OCI-M2 (cell line): ENCODE data around the gene SPOP.
"Not testable (repeated sequence)": the region's sequence is repeated elsewhere in the genome, so short reads cannot be mapped to it uniquely, and the experiment has no call there.

Source experiments
- DNase-seq: peaks from one replicate; lab custom pipeline; 2025; ENCODE audit not compliant: unreplicated experiment; lab: John Stamatoyannopoulos, UW

The SPOP gene

GRCh38 chr17:49677933-49678847 lies at the start of gene SPOP:
TSS of gene SPOP (minus strand) at chr17:49678097. CDS start at chr17:49622810, 55,287 bp downstream.
- peak; percentile 51 for DNase-seq

- DNase-seq, result no peak
Observed at GRCh38 chr17:49727380-49727779, 49.5 kb upstream of the SPOP start.

DNA sequence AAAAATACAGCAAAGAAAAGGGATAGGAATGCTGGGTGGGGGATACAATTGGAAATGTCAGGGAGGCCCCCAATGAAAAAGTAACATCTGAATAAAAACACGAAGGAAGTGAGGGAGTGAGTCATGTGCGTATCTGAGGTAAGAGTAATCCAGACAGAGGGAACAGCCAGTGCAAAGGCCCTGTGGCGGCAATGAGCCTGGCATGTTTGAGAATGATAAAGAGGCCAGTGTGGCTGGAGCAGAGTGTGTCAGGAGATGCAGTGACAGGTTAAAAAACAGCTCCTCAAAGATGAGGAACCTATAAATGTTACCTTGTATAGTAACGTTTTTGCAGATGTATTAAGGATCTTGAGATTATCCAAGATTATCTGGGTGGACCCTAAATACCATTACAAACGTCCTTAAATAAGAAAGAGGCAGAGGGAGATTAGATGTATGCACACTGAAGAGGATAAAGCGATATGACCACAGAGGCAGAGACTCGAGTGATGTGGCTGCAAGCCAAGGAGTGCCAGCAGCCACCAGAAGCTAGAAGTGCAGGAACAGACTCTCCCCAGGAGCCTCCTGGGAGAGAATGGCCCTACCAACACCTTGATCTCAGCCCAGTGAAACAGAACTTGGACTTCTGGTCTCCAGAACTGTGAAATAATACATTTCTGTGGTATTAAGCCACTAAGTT lies 47.7 kb upstream of the SPOP start:
- no peak for DNase-seq

DNA sequence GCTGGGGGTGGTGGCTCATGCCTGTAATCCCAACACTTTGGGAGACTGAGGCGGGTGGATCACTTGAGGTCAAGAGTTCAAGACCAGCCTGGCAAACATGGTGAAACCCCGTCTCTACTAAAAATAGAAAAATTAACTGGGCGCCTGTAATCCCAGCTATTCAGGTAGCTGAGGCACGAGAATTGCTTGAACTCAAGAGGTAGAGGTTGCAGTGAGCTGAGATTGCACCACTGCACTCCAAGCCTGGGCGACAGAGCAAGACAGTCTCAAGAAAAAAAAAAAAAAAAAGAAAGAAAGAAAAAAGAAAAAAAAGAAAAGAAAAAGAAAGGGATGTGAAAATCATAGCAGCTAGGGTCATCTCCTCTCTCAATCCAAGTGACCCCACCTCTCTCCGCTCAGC lies 46.7 kb upstream of the SPOP start:
- DNase-seq, result not testable (repeated sequence)

DNA sequence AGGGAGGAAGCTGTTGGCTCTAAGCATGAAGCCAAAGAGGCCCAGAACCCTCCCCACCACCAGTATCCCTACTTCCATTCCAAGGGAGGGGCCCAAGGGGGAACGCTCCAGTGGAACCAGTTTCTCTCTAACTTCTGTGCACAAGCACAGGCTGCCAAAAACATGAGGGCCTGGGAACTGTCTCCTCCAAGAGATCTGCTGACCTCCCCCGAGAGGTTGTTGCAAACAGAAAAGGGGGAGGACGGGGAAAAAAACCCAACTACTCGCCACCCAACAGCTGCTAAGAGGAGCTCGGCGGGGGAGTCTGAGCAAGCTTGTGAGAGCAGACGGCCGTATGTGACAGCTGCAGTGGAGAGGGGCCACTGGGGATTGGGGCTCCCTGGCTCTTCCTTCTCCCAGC lies 45.5 kb upstream of the SPOP start:
- DNase-seq, result no peak

GRCh38 chr17:49722066-49722465 lies 44.2 kb upstream of the SPOP start:
- no peak for DNase-seq

DNA sequence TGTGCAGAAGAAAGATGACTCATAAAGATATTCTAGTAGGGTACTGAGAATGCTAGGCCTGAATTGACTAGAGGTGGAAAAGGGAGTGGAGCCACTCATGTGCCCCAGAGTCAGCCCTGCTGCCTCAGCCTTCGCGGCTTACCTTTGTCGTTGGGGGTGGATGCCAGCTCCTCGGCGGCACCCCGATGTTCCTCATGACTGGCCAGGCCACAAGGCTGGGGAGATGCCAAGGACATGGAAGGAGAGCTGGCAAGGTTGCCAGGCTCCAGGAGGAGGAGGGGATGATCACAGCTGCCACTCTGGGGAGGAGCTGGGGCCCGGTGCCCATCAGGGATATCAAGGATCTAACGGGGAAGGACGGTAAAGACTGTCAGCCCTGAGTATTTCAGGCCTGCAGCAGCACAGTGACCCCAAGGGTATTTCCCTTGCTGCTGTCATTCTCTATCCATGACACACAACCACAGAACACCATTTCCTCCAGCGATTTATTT lies 39.5 kb upstream of the SPOP start:
- no peak for DNase-seq

GRCh38 chr17:49716668-49717364 lies 38.9 kb upstream of the SPOP start:
- DNase-seq, result no peak

DNA sequence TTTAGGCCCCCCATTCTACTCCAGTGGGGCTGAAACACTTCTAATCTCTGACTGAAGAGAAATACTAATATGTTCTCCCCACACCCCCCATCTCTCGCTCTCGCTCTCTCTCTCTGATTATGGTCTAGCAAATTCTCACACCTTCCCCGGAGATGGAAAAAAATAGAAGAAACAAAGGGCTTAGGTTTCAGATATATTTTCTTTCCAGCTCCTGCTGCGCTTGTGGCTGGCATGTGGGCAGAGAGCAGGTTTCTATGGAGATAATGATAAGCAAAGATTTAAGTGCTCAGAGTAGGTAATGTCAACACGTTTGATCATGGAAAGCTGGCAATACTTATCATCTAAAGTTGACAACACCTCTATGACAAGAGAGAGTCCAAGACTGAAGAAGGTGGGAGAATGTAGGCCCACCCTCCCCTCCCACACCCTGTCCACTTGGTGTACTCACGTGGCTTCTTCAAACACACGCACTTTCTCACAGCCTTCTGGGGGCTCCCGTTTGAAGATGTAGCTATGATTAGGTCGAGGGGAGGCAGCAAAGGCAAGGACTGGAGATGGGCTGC lies 37.9 kb upstream of the SPOP start:
- DNase-seq, result no peak

DNA sequence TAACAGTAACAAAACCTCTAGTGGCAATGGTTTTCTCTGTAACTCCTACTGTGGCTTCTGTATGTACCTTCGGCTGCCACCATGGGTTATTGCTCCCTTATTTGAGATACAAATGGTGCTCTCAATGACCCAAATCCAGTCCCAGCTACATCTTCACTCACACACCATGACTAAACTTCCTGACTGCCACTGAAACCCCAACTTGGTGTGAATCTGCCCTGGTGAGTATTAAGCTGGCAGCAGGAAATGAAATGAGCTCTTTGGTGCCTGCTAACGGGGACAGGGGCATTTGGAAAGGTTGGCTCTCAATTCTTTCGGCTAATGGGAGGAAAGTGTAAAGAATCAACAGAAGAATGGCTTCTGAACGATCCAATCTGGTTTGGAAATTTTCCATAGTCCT lies 37.3 kb upstream of the SPOP start:
- no peak for DNase-seq

DNA sequence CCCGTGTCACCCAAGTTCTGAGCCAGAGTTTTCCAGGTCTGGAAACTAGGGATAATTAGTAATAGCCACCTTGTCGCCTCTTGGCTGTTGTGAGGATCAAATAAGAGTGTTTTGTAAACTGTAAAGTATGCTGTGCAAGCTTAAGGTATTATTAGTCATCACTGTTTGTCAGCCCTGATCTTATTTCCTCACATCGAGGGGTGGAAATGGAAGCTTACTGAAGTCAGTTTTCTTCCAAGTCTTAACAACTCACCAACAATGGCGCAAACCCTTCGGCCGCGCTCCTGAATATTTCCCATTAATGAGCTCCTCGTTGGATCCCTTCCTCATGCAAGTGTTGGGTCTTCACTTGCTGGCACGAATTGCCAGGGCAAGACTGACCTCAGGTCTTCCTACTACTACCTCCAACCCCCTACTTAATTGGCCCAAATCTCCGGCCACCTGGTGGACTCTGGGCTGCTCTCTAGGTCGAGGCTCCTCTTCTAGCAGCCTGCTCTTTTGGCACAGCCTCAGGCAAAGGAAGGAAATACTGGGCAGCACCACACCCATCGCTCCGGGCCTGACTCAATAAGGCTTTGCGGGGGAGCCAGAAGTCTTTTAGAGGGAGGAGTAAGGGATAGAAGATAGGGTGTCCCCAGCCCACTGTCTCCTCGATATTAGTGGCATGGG lies 30.8 kb upstream of the SPOP start:
- peak; percentile 31 for DNase-seq

DNA sequence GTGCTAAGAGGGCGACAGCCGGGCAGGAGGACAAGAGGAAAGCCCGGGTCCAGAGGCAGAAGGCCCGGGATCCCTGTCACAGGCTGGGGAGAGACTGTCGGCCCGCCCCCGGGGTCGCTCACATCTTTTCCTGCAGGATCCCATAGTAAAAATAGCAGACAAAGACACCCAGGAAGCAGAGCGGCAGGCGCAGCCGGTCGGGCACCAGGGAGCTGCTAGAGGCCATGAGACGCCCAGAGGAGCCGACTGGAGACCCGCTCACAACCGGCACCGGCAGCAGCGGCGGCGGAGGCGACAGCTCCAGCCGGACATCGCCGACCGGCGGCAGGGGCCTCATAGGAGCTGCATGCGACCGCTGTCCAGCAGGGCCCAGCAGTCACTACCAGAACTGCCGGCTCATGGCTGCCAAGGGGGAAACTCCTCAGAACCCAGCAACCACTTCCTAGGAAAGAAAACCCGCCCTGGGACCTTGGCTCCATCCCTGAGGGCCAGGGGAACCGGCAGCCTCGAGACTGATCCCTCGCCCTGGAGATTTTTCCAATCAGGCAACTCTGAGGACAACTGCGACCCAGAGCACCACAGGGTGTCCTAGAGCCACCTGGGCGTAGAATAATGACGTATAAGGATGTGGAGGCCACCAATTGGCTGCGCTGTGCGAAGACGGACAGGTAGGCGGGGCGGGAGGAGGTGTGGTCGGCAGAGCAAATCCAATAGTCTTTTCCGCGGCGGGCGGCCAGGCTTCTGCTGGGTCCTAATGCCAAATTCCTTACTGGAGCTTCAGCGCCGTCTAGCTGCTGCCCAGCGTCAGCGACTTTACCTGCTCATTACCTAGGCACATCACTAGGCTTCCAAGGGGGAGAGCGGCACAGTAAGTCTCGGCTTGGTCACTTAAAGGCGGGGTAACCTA lies 30.0 kb upstream of the SPOP start, which contains the start of gene SLC35B1:
TSS of gene SLC35B1 (minus strand) at position 357 of the 907 bp plus-strand sequence. CDS start at position 226, 131 bp downstream.
- peak; percentile 87 for DNase-seq

GRCh38 chr17:49707246-49707607 lies 29.3 kb upstream of the SPOP start:
- DNase-seq, result no peak

DNA sequence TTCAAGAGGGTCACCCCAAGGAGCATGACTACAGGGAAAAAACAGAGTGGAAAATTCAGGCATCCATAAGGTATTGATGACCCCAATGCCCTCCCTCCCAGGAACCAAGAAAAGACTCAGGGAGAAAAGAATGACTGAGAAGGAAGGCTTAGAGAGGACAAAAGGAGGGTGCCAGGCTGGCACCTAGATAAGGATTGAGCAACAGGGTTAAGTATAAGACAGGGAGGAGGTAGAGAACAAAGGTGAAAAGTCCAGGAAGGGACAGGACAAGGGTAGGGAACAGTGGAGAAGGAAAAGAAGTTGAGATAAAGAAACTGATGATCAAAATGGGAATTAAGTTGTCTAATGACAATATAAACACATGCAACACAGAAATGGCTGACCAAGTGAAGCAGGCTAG lies 27.4 kb upstream of the SPOP start:
- DNase-seq, result no peak

- no peak for DNase-seq
Observed at GRCh38 chr17:49703557-49704277, 25.8 kb upstream of the SPOP start.

DNA sequence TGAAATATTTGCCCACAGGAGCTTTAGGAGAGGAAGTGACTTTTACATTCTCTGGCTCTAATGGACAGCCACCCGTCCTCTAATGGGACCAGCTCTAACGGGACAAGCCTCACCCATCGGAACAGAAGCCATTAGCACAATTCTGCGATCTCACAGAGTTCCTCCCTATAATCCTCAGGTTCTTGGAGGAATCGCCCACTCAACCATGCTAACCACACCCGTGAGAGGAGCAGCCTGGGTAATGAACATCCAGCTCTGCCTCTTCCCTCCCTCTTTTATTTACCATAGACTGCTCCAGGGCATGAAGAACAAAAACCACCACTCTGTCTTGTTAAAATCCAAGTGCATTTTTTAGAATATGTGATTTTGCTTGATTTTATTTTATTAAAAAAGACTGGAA lies 23.1 kb upstream of the SPOP start:
- no peak for DNase-seq

DNA sequence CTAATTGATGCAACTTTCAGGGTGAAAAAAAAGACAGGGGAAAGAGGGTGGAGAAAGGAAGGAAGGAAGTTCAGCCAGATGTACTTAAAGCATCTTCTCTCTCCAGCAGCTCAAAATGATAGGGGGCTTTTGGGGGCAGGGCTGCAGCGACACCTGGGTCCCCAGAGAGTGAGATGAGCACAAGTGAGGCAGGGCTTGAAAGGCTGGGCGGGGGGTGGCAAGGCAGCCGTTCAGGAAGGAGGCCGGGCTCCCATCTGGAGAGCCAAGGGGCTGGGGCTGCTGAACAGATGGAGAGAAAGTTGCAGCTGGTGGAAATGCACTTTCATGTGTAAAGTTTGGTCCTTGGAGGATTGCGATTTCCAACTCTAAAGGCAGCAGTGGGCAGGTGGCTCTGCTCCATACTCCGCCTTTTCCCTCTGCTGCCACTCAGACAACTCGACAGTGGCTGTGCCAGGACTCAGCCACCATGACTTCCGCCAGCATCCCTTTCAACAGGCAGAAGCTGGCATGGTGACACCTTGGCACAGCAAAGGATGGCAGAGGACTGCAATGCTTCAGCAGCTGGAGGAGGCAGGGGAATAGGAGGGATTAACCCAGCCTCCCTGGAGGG lies 22.2 kb upstream of the SPOP start:
- no peak for DNase-seq

DNA sequence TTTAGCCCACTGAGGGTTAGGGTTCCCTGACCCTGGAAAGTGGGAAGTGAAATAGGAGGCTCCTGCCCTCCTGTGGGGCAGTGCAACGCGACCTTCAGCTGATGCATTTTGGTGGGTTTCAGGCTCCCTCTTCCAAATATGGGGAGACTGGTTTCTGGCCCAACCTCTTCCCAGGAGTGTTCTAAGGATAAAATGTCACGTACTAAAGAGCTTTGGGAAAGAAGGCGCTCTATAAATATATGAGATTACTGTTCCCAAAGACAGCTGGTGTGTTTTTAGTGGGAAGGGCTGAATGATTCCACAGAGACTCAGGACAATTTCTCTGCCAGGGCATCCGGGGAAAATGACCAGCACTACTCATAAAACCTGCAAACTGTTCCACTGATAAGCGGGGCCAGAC lies 20.1 kb upstream of the SPOP start:
- no peak for DNase-seq
